ENCODE data around the gene ZNF469.

DNA sequence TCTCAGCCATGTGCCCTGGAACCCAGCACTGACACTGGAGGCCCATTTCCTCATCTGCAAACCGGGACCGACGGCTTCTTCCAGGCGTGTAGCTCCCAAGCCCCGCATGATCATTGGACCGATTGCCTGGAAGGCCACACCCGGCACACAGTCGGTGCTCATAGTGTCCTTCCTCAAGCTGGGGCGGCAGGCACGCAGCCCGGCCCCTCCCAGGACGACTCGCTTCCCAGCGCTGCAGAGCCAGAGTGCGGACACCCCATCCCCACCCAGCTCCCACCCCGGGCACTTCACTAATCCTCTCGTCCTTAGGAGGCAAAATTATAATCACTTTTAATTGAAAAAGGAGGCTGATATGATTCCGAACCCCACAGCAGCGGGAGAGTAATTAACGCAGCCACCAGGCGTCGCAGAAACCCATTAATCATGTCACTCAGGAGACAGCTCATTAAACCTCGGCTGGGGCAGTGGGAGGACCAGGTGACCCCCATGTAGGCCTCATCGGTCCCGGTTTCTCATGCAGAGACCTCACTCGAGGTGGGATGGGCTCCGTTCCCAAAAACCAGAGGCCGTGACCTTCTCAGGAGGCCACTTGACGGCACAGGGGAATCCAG lies 33.1 kb downstream of the ZNF469 start:
- TF ChIP-seq, protein P1, sequence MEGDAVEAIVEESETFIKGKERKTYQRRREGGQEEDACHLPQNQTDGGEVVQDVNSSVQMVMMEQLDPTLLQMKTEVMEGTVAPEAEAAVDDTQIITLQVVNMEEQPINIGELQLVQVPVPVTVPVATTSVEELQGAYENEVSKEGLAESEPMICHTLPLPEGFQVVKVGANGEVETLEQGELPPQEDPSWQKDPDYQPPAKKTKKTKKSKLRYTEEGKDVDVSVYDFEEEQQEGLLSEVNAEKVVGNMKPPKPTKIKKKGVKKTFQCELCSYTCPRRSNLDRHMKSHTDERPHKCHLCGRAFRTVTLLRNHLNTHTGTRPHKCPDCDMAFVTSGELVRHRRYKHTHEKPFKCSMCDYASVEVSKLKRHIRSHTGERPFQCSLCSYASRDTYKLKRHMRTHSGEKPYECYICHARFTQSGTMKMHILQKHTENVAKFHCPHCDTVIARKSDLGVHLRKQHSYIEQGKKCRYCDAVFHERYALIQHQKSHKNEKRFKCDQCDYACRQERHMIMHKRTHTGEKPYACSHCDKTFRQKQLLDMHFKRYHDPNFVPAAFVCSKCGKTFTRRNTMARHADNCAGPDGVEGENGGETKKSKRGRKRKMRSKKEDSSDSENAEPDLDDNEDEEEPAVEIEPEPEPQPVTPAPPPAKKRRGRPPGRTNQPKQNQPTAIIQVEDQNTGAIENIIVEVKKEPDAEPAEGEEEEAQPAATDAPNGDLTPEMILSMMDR (conservative IDR thresholded peaks at IDR 0.05): no peak
- no peak for TF ChIP-seq ZFX (IDR thresholded peaks at IDR 0.05)

Data from C4-2B (cell line).